ENCODE data around the gene TESPA1. TPM values are rescaled to one million over a fixed set of nuclear protein-coding genes. Genes with fewer than 3 reads are reported as not detected.

The TESPA1 gene
- polyA plus RNA-seq, 1 experiment: not detected

DNA sequence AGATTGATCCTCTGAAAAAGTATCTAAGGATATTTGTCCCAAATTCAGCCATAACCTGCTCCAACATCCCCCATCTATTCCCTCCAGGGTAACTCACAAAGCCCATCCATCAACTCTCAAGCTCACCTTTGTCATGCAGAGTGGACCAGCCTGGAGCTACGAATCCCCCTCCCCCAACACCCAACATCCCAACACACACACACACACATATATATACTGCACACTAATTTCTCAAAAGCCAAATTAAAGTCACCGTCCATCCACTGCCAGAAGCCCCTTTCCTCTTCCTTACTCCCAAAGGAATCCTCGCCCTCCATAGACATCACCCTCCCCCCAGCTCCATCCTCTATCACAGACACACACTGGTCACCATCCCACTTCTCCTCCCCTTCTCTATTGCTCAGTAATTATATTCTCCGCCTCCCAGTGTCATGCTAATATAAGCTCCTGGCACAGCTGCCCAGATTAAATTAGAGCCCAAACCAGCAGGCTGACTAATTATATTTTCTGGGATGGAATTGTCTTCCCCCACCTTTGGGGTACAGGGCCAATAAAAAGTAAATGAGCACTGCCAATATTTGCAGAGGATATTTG, 13.5 kb upstream of the TESPA1 start:
- no peak for DNase-seq (ENCODE audit: low read depth)
- TF ChIP-seq, protein P1, sequence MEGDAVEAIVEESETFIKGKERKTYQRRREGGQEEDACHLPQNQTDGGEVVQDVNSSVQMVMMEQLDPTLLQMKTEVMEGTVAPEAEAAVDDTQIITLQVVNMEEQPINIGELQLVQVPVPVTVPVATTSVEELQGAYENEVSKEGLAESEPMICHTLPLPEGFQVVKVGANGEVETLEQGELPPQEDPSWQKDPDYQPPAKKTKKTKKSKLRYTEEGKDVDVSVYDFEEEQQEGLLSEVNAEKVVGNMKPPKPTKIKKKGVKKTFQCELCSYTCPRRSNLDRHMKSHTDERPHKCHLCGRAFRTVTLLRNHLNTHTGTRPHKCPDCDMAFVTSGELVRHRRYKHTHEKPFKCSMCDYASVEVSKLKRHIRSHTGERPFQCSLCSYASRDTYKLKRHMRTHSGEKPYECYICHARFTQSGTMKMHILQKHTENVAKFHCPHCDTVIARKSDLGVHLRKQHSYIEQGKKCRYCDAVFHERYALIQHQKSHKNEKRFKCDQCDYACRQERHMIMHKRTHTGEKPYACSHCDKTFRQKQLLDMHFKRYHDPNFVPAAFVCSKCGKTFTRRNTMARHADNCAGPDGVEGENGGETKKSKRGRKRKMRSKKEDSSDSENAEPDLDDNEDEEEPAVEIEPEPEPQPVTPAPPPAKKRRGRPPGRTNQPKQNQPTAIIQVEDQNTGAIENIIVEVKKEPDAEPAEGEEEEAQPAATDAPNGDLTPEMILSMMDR (IDR thresholded peaks at IDR 0.05; ENCODE audit: insufficient read depth, low read depth, low read length): no peak
- Histone ChIP-seq H3K27me3 (ENCODE audit: control insufficient read depth, insufficient read depth, low read length) (no peaks in the 10 kb centered on the region; the same call in 1 of the 2 replicates), H3K4me3 (ENCODE audit: low read depth, low read length) (no peak overlapping the region), H3K36me3 (ENCODE audit: control insufficient read depth, insufficient read depth, low read length) (no peaks in the 10 kb centered on the region)
- ChIA-PET POLR2A (no interaction called here), CTCF (interaction anchor here (8.9 kb wide), 1 partner anchor 72 kb away, joined by 234 read pairs; no protein-coding TSS in a partner anchor)

DNA sequence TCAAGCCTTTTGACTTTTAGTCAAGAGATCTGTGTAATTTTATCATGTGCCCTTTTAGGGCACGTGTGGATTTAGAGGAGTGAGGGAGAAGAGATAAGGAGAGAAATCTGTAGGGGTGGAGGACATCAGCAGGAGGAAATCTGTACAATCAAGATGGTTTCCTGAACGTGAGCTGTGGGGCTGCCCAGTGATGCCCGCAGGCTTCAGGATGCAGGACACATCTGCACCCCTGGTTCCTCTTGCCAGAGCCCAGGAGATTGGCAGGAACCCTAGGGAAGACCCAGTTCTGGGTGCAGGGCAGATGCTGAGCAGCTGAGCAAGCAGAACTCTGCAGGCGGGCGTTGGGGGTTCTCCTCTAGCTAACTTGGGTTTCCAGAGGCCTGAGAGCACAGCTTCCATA, 11.6 kb upstream of the TESPA1 start:
- Histone ChIP-seq H3K27me3 (ENCODE audit: control insufficient read depth, insufficient read depth, low read length) (no peaks in the 10 kb centered on the region; the same call in 1 of the 2 replicates), H3K4me3 (ENCODE audit: low read depth, low read length) (no peak overlapping the region), H3K36me3 (ENCODE audit: control insufficient read depth, insufficient read depth, low read length) (no peaks in the 10 kb centered on the region)
- ChIA-PET POLR2A (no interaction called here), CTCF (interaction anchor here (0.6 to 8.9 kb wide), 7 partner anchors 10 to 623 kb away, joined by 3 to 234 read pairs (median 6); no protein-coding TSS in a partner anchor)
- TF ChIP-seq, protein P1 (IDR thresholded peaks at IDR 0.05; ENCODE audit: insufficient read depth, low read depth, low read length): no peak
- no peak for DNase-seq (ENCODE audit: low read depth)

DNA sequence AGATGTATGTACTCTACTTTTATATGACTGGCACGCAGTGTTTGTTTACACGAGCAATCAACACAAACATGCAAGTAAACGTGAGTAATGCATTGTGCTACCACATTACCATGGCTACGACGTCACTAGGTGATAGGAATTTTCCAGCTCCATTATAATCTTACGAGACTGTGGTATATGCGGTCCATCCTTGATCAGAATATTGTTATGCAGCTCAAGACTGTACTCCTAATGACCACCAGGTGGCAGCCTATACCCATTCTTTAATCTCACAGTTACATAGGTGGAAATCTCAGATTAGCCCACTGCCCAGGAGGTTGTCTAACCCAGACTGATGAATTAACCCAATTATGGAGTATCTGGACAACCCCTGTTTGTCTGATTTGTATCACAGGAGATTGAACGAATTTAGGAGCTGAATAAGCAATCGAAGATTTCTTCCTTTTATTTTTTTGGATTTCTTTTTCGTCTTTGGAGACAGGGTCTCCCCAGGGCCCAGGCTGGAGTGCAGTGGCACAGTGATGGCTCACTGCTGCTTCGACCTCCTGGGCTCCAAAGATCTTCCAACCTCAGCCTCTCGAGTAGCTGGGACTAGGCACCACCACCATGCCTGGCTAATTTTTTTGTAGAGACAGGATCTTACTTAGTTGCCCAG, 8.7 kb upstream of the TESPA1 start:
- Histone ChIP-seq H3K27me3 (ENCODE audit: control insufficient read depth, insufficient read depth, low read length) (no peaks in the 10 kb centered on the region; the same call in 1 of the 2 replicates), H3K36me3 (ENCODE audit: control insufficient read depth, insufficient read depth, low read length) (no peaks in the 10 kb centered on the region), H3K4me3 (ENCODE audit: low read depth, low read length) (no peak overlapping the region)
- DNase-seq (ENCODE audit: low read depth): no peak
- CTCF ChIA-PET: interaction anchor here (0.6 to 8.9 kb wide), 30 partner anchors 8 to 663 kb away, joined by 3 to 234 read pairs (median 4); partner anchors contain the start of genes NEUROD4 and TESPA1
- POLR2A ChIA-PET: no interaction called here
- TF ChIP-seq, protein P1 (IDR thresholded peaks at IDR 0.05; ENCODE audit: insufficient read depth, low read depth, low read length): peak; percentile 81

DNA sequence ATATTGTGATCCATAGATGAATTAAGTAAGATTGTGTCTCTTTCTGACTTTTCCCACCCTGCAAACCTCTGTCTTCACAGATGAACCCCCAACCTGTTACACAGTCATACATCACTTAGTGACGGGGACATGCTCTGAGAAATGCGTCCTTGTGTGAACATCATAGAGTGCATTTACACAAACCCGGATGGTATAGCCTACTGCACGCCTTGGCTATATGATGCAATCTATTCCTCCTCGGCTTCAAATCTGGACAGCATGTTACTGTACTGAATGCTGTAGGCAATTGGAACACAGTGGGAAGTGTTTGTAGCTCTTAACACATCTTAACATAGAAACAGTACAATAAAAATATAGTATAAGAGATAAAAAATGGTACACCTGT, 7.4 kb upstream of the TESPA1 start:
- CTCF ChIA-PET: interaction anchor here (1.0 to 8.9 kb wide), 11 partner anchors 11 to 152 kb away, joined by 3 to 234 read pairs (median 6); no protein-coding TSS in a partner anchor
- H3K36me3 ChIP-seq (ENCODE audit: control insufficient read depth, insufficient read depth, low read length): no peaks in the 10 kb centered on the region
- POLR2A ChIA-PET: no interaction called here
- H3K27me3 ChIP-seq (ENCODE audit: control insufficient read depth, insufficient read depth, low read length): no peaks in the 10 kb centered on the region; the same call in 1 of the 2 replicates
- TF ChIP-seq, protein P1 (IDR thresholded peaks at IDR 0.05; ENCODE audit: insufficient read depth, low read depth, low read length): no peak
- no peak overlapping the region for H3K4me3 ChIP-seq (ENCODE audit: low read depth, low read length)
- DNase-seq (ENCODE audit: low read depth): no peak
